NCI-H1048 (cell line): ENCODE data around the gene MRPS24.

Experiments
- DNase-seq: peaks from one replicate; lab custom pipeline; 2025; lab: John Stamatoyannopoulos, UW

MRPS24 gene

DNA sequence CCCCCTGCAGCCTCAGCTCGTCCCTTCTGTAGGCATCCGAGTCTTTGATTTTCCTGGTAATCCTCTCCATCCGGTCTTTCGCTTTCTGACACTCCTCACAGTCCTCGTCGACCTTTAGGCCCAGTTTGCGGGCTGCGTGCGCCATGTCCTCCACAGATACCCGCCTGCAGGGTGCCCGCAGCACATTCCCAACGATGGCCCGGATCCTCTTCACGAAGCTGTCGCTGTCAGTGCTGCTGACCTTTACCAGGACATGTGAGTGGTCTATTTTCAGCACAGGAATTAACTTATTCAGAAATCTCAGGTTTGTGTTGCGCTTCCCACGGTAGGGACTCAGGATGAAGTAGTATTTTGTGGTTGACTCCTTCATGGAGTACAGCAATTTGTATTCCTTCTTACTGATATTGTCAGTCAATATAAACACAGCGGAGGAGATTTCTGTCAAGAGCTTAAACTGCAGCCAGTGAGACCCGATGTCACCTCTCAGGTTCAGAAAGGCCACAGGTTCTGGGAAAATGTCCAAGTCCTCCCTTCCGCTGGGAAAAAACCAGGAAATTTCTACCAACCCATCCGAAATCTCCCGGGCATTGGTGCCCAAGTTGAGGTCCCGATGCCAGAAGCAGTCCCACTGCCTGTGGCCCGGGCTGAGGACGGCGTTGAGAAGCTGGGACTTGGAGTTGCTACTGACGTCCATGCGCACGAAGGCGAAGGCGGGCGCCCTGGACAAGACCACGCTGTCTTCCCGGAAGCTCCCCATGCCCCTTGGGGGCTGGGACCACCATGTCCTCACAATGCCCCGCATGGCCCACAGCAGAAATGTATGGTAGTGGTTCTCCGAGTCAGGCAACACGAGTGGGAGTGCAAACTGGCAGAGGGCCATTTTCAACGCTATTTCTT lies 8.9 kb upstream of the MRPS24 start:
- DNase-seq: no peak

DNA sequence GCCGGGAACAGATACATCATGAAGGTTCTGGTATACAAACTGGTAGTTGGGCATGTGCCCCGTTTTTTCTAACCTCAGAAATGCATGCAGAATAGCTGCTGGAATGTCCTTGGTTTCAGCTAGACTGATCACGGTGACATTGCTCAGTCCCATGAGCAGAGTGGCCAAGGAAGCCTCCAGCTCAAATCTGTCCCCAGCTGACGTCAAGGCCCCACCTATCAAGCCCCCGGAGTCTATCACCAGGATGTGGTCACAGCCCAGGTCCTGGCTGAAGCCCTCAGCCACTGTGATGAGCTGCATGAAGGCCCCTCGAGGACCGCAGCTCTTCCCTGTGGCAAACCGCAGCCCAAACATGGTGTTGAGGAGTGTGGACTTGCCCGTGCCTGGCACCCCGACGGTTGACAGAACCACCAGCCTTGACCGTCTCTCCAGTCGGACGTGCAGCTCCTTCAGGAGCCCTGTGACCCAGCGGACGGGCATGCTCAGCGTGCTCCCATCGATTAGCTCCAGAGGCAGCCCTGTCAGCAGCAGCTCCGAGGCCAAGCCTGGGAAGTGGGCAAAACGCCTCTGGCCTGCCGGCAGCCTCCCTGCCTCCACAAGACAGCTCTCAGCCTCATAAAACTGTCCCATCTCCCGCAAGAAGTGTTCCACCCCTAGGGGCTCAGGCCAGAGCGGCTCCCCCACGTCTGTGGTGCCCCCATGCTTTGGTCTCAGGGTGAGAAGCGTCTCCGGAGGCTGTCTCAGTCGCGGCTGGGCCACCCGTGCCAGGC lies 7.8 kb upstream of the MRPS24 start:
- no peak for DNase-seq

- DNase-seq: no peak
These were observed 6.9 kb upstream of the MRPS24 start for GRCh38 chr7:43876241-43876640.

- DNase-seq: no peak
These were observed 4.0 kb upstream of the MRPS24 start for GRCh38 chr7:43873300-43873699.

GRCh38 chr7:43872406-43873110 lies 3.2 kb upstream of the MRPS24 start:
- DNase-seq: no peak

DNA sequence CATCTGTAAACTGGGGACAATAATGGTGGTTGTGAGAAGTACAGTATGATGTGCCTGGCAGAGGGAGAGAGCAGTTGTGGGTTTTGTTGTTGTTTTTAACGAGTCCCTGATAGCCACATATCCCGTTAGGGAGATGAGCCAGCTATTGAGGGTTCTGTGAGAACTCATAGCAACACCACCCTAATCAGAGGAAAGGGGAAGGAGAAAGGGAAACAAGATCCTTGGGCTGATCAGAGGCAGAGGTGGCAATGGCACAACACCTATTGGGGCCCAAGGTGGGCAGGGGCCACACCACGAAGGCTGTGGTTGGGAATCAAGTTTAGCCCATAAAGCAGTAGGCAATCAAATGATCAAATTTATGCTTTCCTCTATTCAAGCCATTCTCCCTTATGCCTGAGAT lies 1.7 kb upstream of the MRPS24 start:
- DNase-seq: no peak

- DNase-seq: no peak
These were observed 999 bp upstream of the MRPS24 start for GRCh38 chr7:43870316-43870715.

GRCh38 chr7:43869867-43870240 lies 537 bp upstream of the MRPS24 start:
- no peak for DNase-seq

- no peak for DNase-seq
These were observed 674 bp downstream of the MRPS24 start for GRCh38 chr7:43868681-43869005.

GRCh38 chr7:43868181-43868580 lies 1.1 kb downstream of the MRPS24 start:
- no peak for DNase-seq

GRCh38 chr7:43865277-43865676 lies 4.0 kb downstream of the MRPS24 start:
- no peak for DNase-seq

GRCh38 chr7:43864126-43864525 lies 5.2 kb downstream of the MRPS24 start:
- no peak for DNase-seq

DNA sequence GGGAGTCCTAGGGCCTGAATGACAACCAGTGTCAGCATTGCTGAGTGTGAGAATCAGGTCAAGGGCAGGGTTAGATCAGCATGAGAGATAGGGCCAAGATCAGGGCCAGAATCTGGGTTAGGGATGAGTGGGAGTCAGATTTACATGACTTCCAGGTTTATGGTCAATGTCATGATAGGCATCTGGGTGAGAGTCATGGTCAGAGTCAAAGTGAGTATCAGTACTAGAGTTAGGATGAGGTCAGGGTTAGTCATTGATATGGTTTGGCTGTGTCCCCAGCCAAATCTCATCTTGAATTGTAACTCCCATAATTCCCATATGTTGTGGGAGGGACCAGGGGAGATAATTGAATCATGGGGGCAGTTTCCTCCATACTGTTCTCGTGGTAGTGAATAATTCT lies 12.3 kb downstream of the MRPS24 start:
- DNase-seq: no peak

DNA sequence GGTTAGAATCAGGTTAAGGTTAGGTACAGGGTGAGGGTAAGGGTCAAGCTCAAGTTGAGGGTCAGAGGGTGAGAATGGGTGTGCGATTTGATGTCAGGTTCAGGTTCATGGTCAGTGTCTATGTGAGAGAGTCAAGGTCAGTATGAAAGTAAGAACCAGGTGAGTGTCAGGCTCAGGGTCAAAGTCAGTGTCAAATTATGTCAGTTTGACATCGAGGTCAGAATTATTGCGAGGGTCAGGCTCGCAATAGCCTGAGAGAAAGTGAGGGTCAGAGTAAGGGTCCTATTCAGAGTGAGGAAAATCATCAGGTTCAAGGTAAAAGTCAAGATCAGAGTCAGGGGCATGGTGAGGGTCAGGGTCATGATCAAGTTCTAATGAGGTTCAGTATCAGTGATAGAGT lies 13.0 kb downstream of the MRPS24 start:
- DNase-seq: no peak

- DNase-seq: no peak
These were observed 14.1 kb downstream of the MRPS24 start for GRCh38 chr7:43855176-43855575.

DNA sequence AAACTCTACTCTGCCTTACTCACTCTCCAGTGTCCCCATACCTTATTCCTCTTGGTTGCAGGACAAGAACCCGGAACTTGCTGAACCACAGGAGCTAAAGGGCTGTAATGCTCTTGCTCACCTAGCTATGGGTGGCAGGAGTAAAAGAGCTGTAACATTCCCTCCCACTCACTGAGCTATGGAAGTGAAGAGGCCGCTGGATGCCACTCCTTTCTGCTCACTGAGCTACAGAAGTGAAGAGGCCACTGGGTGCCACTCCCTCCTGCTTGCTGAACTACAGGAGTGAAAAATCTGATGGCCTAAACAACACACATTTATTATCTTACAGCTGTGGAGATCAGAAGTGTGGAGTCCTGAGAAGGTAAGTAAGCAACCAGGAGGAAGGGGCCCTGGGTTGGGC lies 17.5 kb downstream of the MRPS24 start:
- no peak for DNase-seq

DNA sequence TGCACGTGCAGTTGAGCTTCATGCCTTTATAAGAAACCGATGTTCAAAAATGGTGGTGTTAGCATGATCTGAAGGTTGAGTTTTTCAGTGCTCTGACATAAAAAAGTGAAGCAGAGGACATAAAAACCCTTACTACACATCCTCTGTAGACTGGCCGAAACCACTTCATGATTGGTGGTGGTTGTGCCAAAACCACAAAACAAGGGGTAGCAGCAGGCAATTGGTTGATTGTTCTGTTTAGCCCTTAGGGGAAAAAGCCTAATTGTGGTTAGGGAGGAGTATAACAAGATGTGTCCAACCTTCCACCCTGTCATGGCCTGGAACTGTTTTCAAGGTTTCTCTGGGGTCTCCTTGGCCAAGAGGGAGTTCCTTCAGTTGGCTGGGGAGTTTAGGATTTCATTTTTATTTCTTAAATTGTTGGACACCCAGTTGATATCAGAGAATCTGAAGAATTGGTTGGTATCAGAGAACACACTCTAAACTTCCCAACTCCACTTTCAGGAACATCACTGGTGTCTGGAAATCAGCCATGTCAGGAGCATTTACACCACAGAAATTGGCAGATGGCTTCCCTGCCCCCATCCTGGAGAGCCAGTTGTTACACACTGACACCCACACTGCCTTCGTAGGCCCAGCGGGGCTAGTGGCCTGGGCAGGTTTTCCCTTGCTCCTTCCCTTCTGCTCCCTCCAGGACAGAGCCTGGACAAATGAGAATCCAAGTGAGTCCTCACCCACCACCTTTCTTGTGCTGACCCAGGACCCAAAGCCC lies 18.8 kb downstream of the MRPS24 start:
- no peak for DNase-seq

- no peak for DNase-seq
These were observed 20.3 kb downstream of the MRPS24 start for GRCh38 chr7:43849047-43849446.

- no peak for DNase-seq
These were observed 21.8 kb downstream of the MRPS24 start for GRCh38 chr7:43847496-43847895.

DNA sequence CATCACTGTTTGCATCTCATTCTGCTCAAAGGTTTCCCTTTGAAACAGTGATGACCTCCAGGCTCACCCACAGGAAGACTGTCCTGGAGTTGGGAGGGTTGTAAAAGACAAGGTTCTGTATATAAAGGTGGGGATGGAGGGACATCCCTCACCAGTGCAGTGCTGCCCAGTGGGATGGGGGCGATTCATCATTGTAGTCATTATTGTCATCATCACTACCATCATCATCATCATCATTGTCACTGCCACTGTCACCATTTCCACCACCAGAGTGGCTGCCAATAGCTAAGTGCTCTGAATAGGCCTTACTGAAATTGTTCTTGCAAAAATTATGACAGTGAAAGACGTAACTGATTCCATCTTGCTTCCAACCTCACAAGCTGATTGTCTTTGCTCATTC lies 24.7 kb downstream of the MRPS24 start:
- DNase-seq: no peak

- no peak for DNase-seq
These were observed 25.1 kb downstream of the MRPS24 start for GRCh38 chr7:43844257-43844656.

GRCh38 chr7:43843296-43843695 lies 26.0 kb downstream of the MRPS24 start:
- no peak for DNase-seq
